Karpas-422 (cell line): ENCODE results near the gene PAX5. TPM values are rescaled to one million over a fixed set of nuclear protein-coding genes. Genes with fewer than 3 reads are reported as not detected.

ENCODE experiments used
- DNase-seq: peaks from one replicate; pipeline ENCODE4 v3.0.0-alpha.2; 2015
- H2AFZ ChIP-seq: fragments of 200-600 bp; sonication (generic); 2 replicates; pipeline ENCODE4 v1.6.1; 2014; ENCODE audit warnings: antibody characterized with exemption, low read length, mixed read lengths
- H3K27ac ChIP-seq: fragments of 200-600 bp; sonication (generic); 2 replicates; pipeline ENCODE4 v1.5.1; 2014; ENCODE audit warnings: mild to moderate bottlenecking, low read length, moderate library complexity
- H3K27me3 ChIP-seq: fragments of 200-600 bp; sonication (generic); 2 replicates; pipeline ENCODE4 v1.6.1; 2014; ENCODE audit warnings: low read length, mixed read lengths
- H3K36me3 ChIP-seq: fragments of 200-600 bp; sonication (generic); 2 replicates; pipeline ENCODE4 v1.6.1; 2014; ENCODE audit warnings: low read length, mixed read lengths; ENCODE audit not compliant: insufficient read depth
- H3K4me1 ChIP-seq: fragments of 200-600 bp; sonication (generic); 2 replicates; pipeline ENCODE4 v1.6.1; 2014; ENCODE audit warnings: mild to moderate bottlenecking, low read length, mixed read lengths
- H3K4me2 ChIP-seq: fragments of 200-600 bp; sonication (generic); 2 replicates; pipeline ENCODE4 v1.6.1; 2014; ENCODE audit warnings: low read length, low read depth, mild to moderate bottlenecking; ENCODE audit not compliant: poor library complexity, severe bottlenecking
- H3K4me3 ChIP-seq: fragments of 200-600 bp; sonication (generic); 2 replicates; pipeline ENCODE4 v1.5.1; 2014; ENCODE audit warnings: mild to moderate bottlenecking, antibody characterized with exemption, low read length, mixed read lengths
- H3K79me2 ChIP-seq: fragments of 200-600 bp; sonication (generic); 2 replicates; pipeline ENCODE4 v1.6.1; 2014; ENCODE audit warnings: mild to moderate bottlenecking, low read length, mixed read lengths
- H3K9ac ChIP-seq: fragments of 200-600 bp; sonication (generic); 2 replicates; pipeline ENCODE4 v1.6.0; 2014; ENCODE audit warnings: low read length
- H3K9me2 ChIP-seq: fragments of 200-600 bp; sonication (generic), shearing (Covaris generic); replicated peaks from 2 replicates; pipeline ENCODE4 v1.6.0; 2014; ENCODE audit warnings: mild to moderate bottlenecking, low read length, moderate library complexity; ENCODE audit not compliant: insufficient read depth
- H3K9me3 ChIP-seq: fragments of 300-700, 200-600 bp; sonication (generic); 2 replicates; pipeline ENCODE4 v1.6.1; 2014; ENCODE audit warnings: low read length, mixed read lengths
- H4K20me1 ChIP-seq: fragments of 200-600 bp; sonication (generic); 2 replicates; pipeline ENCODE4 v1.6.1; 2014; ENCODE audit warnings: mild to moderate bottlenecking, antibody characterized with exemption, low read length, low read depth; ENCODE audit not compliant: insufficient read depth
- total RNA-seq: library from RNA; depleted of rRNA; stranded (reverse); fragments of >200 nt; shearing (Covaris generic); gene quantifications from 2 replicates; pipeline ENCODE4 v1.2.3, GENCODE V29; 2014; ENCODE audit warnings: low replicate concordance

Gene PAX5
- total RNA-seq, 1 experiment from 2014 or later = 88.9 TPM

DNA sequence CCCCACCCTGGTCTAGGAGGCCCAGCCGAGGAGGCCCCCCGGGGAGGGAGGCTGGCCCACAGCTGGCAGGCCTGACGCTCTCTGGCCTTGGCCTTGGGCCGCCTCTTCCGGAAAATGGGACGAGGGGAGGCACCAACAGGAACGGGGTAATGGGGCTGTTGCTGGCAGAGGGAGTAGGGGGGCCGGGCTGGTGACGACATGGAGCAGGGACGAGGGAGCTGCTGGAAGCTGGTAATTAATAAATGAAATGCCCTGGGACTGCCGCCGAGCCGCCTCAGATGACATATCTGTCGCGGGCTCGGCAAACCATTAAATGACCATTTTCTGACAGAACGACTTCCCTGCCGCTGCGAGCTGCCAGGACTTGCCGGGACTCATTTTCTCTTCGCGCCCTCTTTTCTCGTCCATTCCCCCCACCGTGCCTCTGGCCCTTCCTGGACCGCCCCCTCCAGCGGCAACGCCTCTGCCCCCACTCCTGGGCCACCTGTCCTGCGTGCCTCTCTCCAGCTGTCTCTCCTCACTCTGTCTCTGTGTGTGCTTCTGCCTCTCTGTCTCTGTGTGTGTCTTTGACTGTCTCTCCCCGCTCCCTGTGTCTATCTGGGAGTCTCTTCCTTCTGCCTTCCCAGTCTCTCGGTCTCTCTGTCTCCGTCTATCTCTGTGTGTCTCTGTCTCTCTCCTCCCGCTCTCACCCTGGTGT lies 215.7 kb downstream of the PAX5 start:
- no peaks in the 10 kb centered on the region for H3K36me3 ChIP-seq
- H3K9me2 ChIP-seq = no peaks in the 10 kb centered on the region
- H3K27ac ChIP-seq = no peak overlapping the region
- no peak overlapping the region for H3K9ac ChIP-seq
- no peaks in the 10 kb centered on the region for H3K79me2 ChIP-seq
- DNase-seq = no peak
- H3K27me3 ChIP-seq = no peaks in the 10 kb centered on the region
- H3K9me3 ChIP-seq = no peaks in the 10 kb centered on the region
- no peaks in the 10 kb centered on the region for H3K4me1 ChIP-seq
- H2AFZ ChIP-seq = no peak overlapping the region
- no peak overlapping the region for H3K4me2 ChIP-seq
- no peak overlapping the region for H3K4me3 ChIP-seq
- no peaks in the 10 kb centered on the region for H4K20me1 ChIP-seq

DNA sequence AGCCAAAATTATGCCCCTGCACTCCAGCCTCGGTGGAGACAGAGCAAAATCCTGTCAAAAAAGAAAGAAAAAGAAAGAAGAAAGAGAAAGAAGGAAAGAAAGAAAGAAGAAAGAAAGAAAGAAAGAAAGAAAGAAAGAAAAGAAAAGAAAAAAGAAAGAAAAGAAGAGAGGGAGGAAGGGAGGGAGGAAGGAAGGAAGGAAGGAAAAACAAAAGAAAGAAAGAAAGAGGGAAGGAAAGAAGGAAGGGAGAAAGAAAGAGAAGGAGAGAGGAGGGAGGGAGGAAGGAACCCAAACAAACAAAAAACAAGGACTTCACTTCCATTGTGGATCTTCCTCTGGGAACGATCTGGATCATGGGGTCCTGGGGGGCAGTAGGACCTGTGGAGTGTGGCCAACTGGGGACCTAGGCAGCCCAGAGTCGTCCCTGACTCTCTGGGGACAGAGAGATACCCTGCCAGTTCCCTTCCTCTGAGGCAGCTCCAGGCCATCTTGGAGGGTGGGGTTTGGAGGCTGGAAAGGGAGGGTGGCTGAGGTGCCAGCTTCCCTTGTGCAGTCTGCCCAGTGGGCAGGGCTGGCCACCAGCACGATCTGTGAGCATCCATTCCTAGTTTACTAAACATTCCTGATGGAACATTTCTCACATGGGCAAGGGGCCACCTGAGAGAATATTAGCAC lies 216.8 kb downstream of the PAX5 start:
- H3K4me3 ChIP-seq = no peak overlapping the region
- no peaks in the 10 kb centered on the region for H4K20me1 ChIP-seq
- no peak for DNase-seq
- H2AFZ ChIP-seq = no peak overlapping the region
- H3K9ac ChIP-seq = no peak overlapping the region
- H3K79me2 ChIP-seq = no peaks in the 10 kb centered on the region
- no peaks in the 10 kb centered on the region for H3K27me3 ChIP-seq
- H3K9me3 ChIP-seq = no peaks in the 10 kb centered on the region
- no peaks in the 10 kb centered on the region for H3K9me2 ChIP-seq
- no peaks in the 10 kb centered on the region for H3K4me1 ChIP-seq
- no peak overlapping the region for H3K4me2 ChIP-seq
- no peaks in the 10 kb centered on the region for H3K36me3 ChIP-seq
- no peak overlapping the region for H3K27ac ChIP-seq

DNA sequence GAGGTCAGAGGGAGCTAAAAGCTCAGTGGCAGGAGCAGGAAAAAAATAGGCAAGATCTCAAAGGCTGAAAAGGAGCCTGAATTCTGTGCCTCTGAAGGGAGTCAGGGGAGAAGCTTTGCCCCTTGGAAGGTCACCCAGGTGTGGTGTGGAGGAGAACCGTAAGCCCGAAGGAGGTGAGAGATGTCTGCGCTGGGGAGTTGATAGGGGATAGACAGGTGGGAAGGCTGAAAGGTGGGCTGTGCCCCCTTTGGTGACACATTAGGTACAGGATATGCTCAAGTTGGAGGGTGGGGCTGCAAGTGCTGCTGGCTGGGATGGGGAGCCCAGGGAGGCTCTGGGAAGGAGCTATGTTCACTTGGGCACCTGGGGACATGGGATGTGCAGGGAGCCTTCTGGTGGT lies 217.7 kb downstream of the PAX5 start:
- DNase-seq = no peak

DNA sequence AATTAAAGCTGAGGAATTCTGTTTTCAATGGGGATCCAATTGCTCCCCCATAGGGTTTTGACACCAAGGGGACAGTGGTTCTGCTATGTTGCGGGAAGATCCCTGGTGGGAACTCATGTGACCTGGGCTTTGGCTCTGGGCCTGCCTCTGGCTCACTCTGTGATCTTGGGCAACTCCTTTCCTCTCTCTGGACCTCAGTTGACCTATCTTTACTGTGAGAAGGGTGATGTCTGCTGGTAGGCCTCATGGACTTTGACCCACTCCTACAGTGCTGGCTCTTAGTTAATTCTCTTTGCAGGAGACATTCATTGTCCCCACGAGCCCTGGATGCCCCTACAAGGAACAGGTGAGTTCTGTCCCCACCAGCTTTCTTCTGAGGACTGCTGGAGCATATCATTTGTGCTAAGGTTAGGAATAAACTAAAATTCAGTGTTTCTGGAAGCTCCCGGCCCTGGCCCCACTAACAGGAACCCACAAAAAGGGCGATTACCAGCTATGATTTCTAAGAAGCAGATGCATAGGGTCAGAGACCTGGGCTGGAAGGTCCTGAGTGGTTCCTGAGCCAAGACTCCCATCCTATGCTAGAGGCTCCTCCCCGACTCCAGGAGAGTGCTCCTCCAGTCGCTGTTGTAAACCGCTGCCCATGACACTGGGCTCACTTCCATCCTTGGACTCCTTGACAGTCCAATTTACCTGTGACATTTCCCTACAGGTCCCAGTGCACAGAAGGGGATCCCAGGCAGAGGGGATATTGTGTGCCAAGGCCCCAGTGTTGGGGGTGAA lies 218.3 kb downstream of the PAX5 start:
- H4K20me1 ChIP-seq = no peaks in the 10 kb centered on the region
- no peaks in the 10 kb centered on the region for H3K79me2 ChIP-seq

More for the DNA sequence above, 217.7 kb downstream of the PAX5 start:
- no peak overlapping the region for H3K9ac ChIP-seq
- no peaks in the 10 kb centered on the region for H3K4me1 ChIP-seq
- H3K9me3 ChIP-seq = no peaks in the 10 kb centered on the region
- H3K36me3 ChIP-seq = no peaks in the 10 kb centered on the region
- no peaks in the 10 kb centered on the region for H3K79me2 ChIP-seq
- no peaks in the 10 kb centered on the region for H4K20me1 ChIP-seq
- H2AFZ ChIP-seq = no peak overlapping the region
- H3K27me3 ChIP-seq = no peaks in the 10 kb centered on the region
- H3K9me2 ChIP-seq = no peaks in the 10 kb centered on the region
- H3K4me2 ChIP-seq = no peak overlapping the region
- H3K27ac ChIP-seq = no peak overlapping the region
- no peak overlapping the region for H3K4me3 ChIP-seq

DNA sequence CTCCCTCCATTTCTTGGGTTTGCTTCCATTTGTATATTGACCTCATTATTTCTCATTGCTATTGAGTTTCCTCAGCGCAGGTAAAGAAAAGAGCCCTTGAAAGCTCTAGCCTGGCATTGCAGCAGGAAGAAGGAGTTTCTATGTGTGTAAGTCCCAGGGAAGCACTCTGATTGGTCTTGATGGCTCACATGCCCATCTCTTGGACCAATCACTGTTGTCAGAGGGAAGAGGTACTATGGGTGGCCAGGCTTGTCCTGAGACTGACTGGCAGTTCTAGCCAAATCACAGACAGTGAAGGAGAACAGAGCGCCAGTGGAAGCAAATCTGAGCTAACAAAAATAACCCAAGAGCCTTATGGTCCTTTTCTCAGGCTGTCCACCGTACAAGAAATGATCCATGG lies 219.0 kb downstream of the PAX5 start:
- Histone ChIP-seq H4K20me1 (no peaks in the 10 kb centered on the region), H2AFZ (no peak overlapping the region)

More for the DNA sequence above, 218.3 kb downstream of the PAX5 start:
- Histone ChIP-seq H3K4me1 (no peaks in the 10 kb centered on the region), H3K9me3 (no peaks in the 10 kb centered on the region), H2AFZ (no peak overlapping the region), H3K27me3 (no peaks in the 10 kb centered on the region), H3K27ac (no peak overlapping the region), H3K4me2 (no peak overlapping the region), H3K36me3 (no peaks in the 10 kb centered on the region), H3K4me3 (no peak overlapping the region), H3K9me2 (no peaks in the 10 kb centered on the region), H3K9ac (no peak overlapping the region)
- no peak for DNase-seq

DNA sequence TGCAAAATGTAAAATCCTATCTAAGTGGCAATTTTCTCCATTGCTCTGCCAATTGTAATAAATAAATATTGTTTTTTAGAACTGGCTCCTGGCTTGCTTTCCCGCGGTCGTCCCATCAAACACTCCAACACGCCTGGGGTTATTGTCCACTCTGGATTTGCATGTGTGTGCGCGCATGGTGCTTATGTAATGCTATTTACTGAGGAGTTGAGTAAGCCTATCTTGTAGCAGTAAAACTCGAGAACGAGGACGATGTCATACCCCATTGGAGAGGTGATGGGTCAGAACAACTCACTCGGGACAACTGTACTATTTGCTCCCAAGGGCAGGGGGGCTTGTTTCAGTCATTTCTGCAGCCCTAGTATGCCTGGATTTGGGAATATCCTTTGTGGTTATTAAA lies 220.9 kb downstream of the PAX5 start:
- Histone ChIP-seq H3K4me1 (no peaks in the 10 kb centered on the region), H3K79me2 (no peaks in the 10 kb centered on the region), H3K9me2 (no peaks in the 10 kb centered on the region), H3K9ac (no peak overlapping the region), H3K9me3 (no peaks in the 10 kb centered on the region), H3K27me3 (no peaks in the 10 kb centered on the region), H3K4me3 (no peak overlapping the region), H3K27ac (no peak overlapping the region), H3K36me3 (no peaks in the 10 kb centered on the region), H3K4me2 (no peak overlapping the region), H4K20me1 (no peaks in the 10 kb centered on the region), H2AFZ (no peak overlapping the region)
- DNase-seq = no peak

More for the DNA sequence above, 219.0 kb downstream of the PAX5 start:
- Histone ChIP-seq H3K9me3 (no peaks in the 10 kb centered on the region), H3K27me3 (no peaks in the 10 kb centered on the region), H3K4me2 (no peak overlapping the region), H3K36me3 (no peaks in the 10 kb centered on the region), H3K79me2 (no peaks in the 10 kb centered on the region), H3K9me2 (no peaks in the 10 kb centered on the region), H3K4me3 (no peak overlapping the region), H3K27ac (no peak overlapping the region), H3K9ac (no peak overlapping the region), H3K4me1 (no peaks in the 10 kb centered on the region)
- no peak for DNase-seq

DNA sequence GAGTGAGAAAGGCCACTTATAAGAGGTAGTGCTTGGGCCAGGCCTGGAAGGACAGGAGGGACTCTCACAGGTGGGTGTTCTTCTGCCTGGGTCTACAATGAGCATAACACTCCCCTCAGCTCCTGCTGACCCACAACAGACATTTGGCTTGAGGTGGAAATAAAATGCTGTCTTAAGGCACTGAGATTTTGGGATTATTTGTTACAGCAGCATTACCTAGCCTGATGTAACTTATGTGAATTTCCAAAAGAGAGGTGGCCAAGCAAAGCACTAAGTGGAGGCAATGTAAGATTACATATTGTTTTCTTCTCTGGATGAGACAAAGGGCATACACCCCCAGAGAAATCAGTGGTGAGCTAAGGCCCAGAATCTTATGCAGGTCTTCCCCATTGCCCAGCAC lies 221.5 kb downstream of the PAX5 start:
- Histone ChIP-seq H3K27me3 (no peaks in the 10 kb centered on the region), H3K79me2 (no peaks in the 10 kb centered on the region), H3K9me3 (no peaks in the 10 kb centered on the region), H2AFZ (no peak overlapping the region), H3K9me2 (no peaks in the 10 kb centered on the region), H4K20me1 (no peaks in the 10 kb centered on the region), H3K4me1 (no peaks in the 10 kb centered on the region), H3K36me3 (no peaks in the 10 kb centered on the region), H3K4me3 (no peak overlapping the region), H3K9ac (no peak overlapping the region), H3K27ac (no peak overlapping the region), H3K4me2 (no peak overlapping the region)
- no peak for DNase-seq

DNA sequence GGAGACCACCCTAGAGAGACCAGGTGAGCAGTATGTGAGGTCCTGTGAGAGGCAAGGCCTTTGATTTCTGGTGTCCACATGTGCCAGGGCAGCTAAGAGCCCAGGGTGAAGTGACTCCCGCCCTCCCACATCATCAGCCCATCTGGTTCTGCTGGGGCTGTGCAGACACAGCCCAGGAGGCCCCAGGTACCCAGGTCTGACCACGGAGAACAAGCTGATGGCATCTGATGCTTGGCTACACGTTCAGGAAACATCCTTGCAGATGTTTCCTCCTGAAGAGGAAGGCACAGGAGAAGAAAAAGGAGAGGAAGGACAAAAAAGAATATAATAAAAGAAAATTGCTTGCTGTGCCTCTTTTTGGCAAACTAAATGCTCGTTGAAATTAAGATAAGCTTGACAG lies 225.8 kb downstream of the PAX5 start:
- no peaks in the 10 kb centered on the region for H4K20me1 ChIP-seq
- H3K27me3 ChIP-seq = no peaks in the 10 kb centered on the region
- no peaks in the 10 kb centered on the region for H3K9me2 ChIP-seq
- no peak overlapping the region for H3K4me3 ChIP-seq
- H2AFZ ChIP-seq = no peak overlapping the region
- H3K4me1 ChIP-seq = no peaks in the 10 kb centered on the region
- no peaks in the 10 kb centered on the region for H3K36me3 ChIP-seq
- H3K4me2 ChIP-seq = no peak overlapping the region
- no peak overlapping the region for H3K27ac ChIP-seq
- no peak for DNase-seq
- H3K9me3 ChIP-seq = no peaks in the 10 kb centered on the region
- no peak overlapping the region for H3K9ac ChIP-seq
- no peaks in the 10 kb centered on the region for H3K79me2 ChIP-seq
